GM23338 (cell line): ENCODE results near the gene CACNA1H. TPM values are rescaled to one million over a fixed set of nuclear protein-coding genes. Genes with fewer than 3 reads are reported as not detected.

Experiments
- ATAC-seq: fragments of 200-7000 bp; cut with Tn5 transposase; 3 replicates; pipeline ENCODE4 v1.9.1; 2020
- DNase-seq: peaks from one replicate; pipeline ENCODE4 v3.0.0-alpha.2; 2015; ENCODE audit warnings: low spot score
- H2AFZ ChIP-seq: fragments of 200-600 bp; sonication (generic); 2 replicates; pipeline ENCODE4 v1.8.0; 2016; ENCODE audit warnings: antibody characterized with exemption, mild to moderate bottlenecking, moderate library complexity
- H3F3A ChIP-seq: fragments of 200-600 bp; sonication (generic); replicated peaks from 2 replicates; pipeline ENCODE4 v1.8.0; 2017; ENCODE audit warnings: antibody characterized with exemption, mixed run types, low read depth
- H3K27ac ChIP-seq: fragments of 200-600 bp; sonication (generic); 2 replicates; pipeline ENCODE4 v1.6.1; 2016; ENCODE audit warnings: low read depth
- H3K27me3 ChIP-seq: fragments of 200-600 bp; sonication (generic); 2 replicates; pipeline ENCODE4 v1.8.0; 2016; ENCODE audit warnings: mild to moderate bottlenecking, mixed run types, moderate library complexity; ENCODE audit not compliant: insufficient read depth
- H3K36me3 ChIP-seq: fragments of 200-600 bp; sonication (generic); 2 replicates; pipeline ENCODE4 v1.8.0; 2016; ENCODE audit warnings: mild to moderate bottlenecking; ENCODE audit not compliant: insufficient read depth
- H3K4me1 ChIP-seq: fragments of 200-600 bp; sonication (generic); 2 replicates; pipeline ENCODE4 v1.8.0; 2016; ENCODE audit warnings: mild to moderate bottlenecking, moderate library complexity; ENCODE audit not compliant: insufficient read depth
- H3K4me2 ChIP-seq: fragments of 200-600 bp; sonication (generic); 2 replicates; pipeline ENCODE4 v1.7.1; 2017; ENCODE audit warnings: mixed run types
- H3K4me3 ChIP-seq: fragments of 200-600 bp; sonication (generic); 2 replicates; pipeline ENCODE4 v1.6.1; 2016; ENCODE audit warnings: mixed run types
- H3K79me2 ChIP-seq: fragments of 200-600 bp; sonication (generic); replicated peaks from 2 replicates; pipeline ENCODE4 v1.8.0; 2017; ENCODE audit warnings: mild to moderate bottlenecking; ENCODE audit not compliant: insufficient read depth
- H3K9me2 ChIP-seq: fragments of 200-600 bp; sonication (generic); 2 replicates; pipeline ENCODE4 v1.8.0; 2017; ENCODE audit not compliant: insufficient read depth
- H4K20me1 ChIP-seq: fragments of 200-600 bp; sonication (generic); replicated peaks from 2 replicates; pipeline ENCODE4 v1.8.0; 2017; ENCODE audit warnings: mild to moderate bottlenecking; ENCODE audit not compliant: insufficient read depth
- H3K27ac Mint-ChIP-seq: 2 replicates; pipeline ENCODE4 v1.8.0; 2020; ENCODE audit warnings: inconsistent platforms, mild to moderate bottlenecking, moderate library complexity, mixed read lengths
- H3K27me3 Mint-ChIP-seq: 3 replicates; pipeline ENCODE4 v1.8.0; 2022; ENCODE audit warnings: low read depth, mild to moderate bottlenecking, moderate library complexity, mixed read lengths, inconsistent platforms; ENCODE audit not compliant: insufficient read depth, poor library complexity
- H3K36me3 Mint-ChIP-seq: 3 replicates; pipeline ENCODE4 v1.8.0; 2021; ENCODE audit warnings: low read depth, mild to moderate bottlenecking, inconsistent platforms, moderate library complexity, mixed read lengths
- H3K4me1 Mint-ChIP-seq: 3 replicates; pipeline ENCODE4 v1.8.0; 2020; ENCODE audit warnings: mild to moderate bottlenecking, inconsistent platforms, mixed read lengths
- H3K4me3 Mint-ChIP-seq: 3 replicates; pipeline ENCODE4 v1.8.0; 2021; ENCODE audit warnings: moderate library complexity, mild to moderate bottlenecking, inconsistent platforms, mixed read lengths
- H3K9me3 Mint-ChIP-seq: 3 replicates; pipeline ENCODE4 v1.8.0; 2020; ENCODE audit warnings: moderate library complexity, mild to moderate bottlenecking, inconsistent platforms, mixed read lengths
- CTCF ChIP-seq, 2 experiments: fragments of 200-600 bp in 1 of 2; sonication (generic) in 1 of 2; conservative IDR thresholded peaks; 2 replicates each; pipeline versions ENCODE4 v1.5.1 to v1.6.1; 2016 to 2017; ENCODE audit warnings: antibody characterized with exemption in 2 of 2, low read depth in 2 of 2, mild to moderate bottlenecking in 2 of 2, moderate library complexity in 1 of 2
- ETS1 ChIP-seq: IDR thresholded peaks from 2 replicates; pipeline ENCODE4 v1.6.1; 2016; ENCODE audit warnings: antibody characterized with exemption
- JUNB ChIP-seq: IDR thresholded peaks from one replicate; pipeline ENCODE4 v1.6.1; 2016; ENCODE audit warnings: antibody characterized with exemption; ENCODE audit not compliant: unreplicated experiment
- NANOG ChIP-seq: IDR thresholded peaks from 2 replicates; pipeline ENCODE4 v1.6.1; 2016; ENCODE audit warnings: antibody characterized with exemption, borderline replicate concordance
- REST ChIP-seq: IDR thresholded peaks from one replicate; pipeline ENCODE4 v1.6.1; 2018; ENCODE audit warnings: antibody characterized with exemption; ENCODE audit not compliant: unreplicated experiment
- STAT1 ChIP-seq: IDR thresholded peaks from one replicate; pipeline ENCODE4 v1.6.1; 2016; ENCODE audit warnings: antibody characterized with exemption; ENCODE audit not compliant: unreplicated experiment
- ZNF114 ChIP-seq: fragments of 250-450 bp; sonication (Bioruptor Pico); IDR thresholded peaks from 2 replicates; pipeline ENCODE4 v1.5.0; 2020; ENCODE audit warnings: mild to moderate bottlenecking, moderate library complexity
- ZNF331 ChIP-seq: fragments of 250-450 bp; sonication (Bioruptor Pico); IDR thresholded peaks from 2 replicates; pipeline ENCODE4 v1.5.0; 2020; ENCODE audit warnings: low read depth, mild to moderate bottlenecking, moderate library complexity
- ZNF462 ChIP-seq: fragments of 250-450 bp; sonication (Bioruptor Pico); IDR thresholded peaks from 2 replicates; pipeline ENCODE4 v1.5.0; 2020; ENCODE audit warnings: mild to moderate bottlenecking, moderate library complexity
- polyA plus RNA-seq: library from polyadenylated mRNA; unstranded; fragments of >200 nt; fragmentation: Nextera tagmentation; extraction: Ambion mirVana; gene quantifications from 2 replicates; pipeline ENCODE4 v1.2.1, GENCODE V29; 2016
- total RNA-seq: library from RNA; depleted of rRNA; stranded (reverse); fragments of >200 nt; shearing (Covaris generic); gene quantifications from 2 replicates; pipeline ENCODE4 v1.2.3, GENCODE V29; 2014

The CACNA1H gene
- total and polyA plus RNA-seq, 2 experiments from 2014 or later = 3.5 to 43.3 TPM

GRCh38 chr16:1223355-1224214 is 70.7 kb downstream of the CACNA1H start (continued):
- TF ChIP-seq ETS1 (no peak), REST (no peak), NANOG (no peak), ZNF331 (CRISPR knock-in tag) (no peak), JUNB (no peak)

GRCh38 chr16:1224558-1224957 is 71.7 kb downstream of the CACNA1H start:
- H3K4me3 Mint-ChIP-seq = no peak overlapping the region
- H3K4me3 ChIP-seq = no peak overlapping the region
- ATAC-seq (no peak), DNase-seq (no peak)
- H3K36me3 ChIP-seq = no peaks in the 10 kb centered on the region
- H3K79me2 ChIP-seq = no peaks in the 10 kb centered on the region
- H3F3A ChIP-seq = no peaks in the 10 kb centered on the region
- H3K27me3 Mint-ChIP-seq = peaks cover 23% of the 10 kb centered on the region
- H2AFZ ChIP-seq = no peak overlapping the region
- H3K27me3 ChIP-seq = no peaks in the 10 kb centered on the region
- no peaks in the 10 kb centered on the region for H3K4me1 ChIP-seq
- H3K27ac Mint-ChIP-seq = no peak overlapping the region
- H3K4me2 ChIP-seq = no peak overlapping the region
- H3K9me2 ChIP-seq = no peaks in the 10 kb centered on the region
- H3K4me1 Mint-ChIP-seq = no peaks in the 10 kb centered on the region
- no peaks in the 10 kb centered on the region; the same call in 1 of the 2 replicates for H4K20me1 ChIP-seq
- H3K27ac ChIP-seq = no peak overlapping the region
- no peaks in the 10 kb centered on the region; the same call in 2 of the 3 replicates for H3K36me3 Mint-ChIP-seq
- H3K9me3 Mint-ChIP-seq = no peaks in the 10 kb centered on the region
- TF ChIP-seq NANOG = no peak
- no peak for TF ChIP-seq CTCF (conservative IDR thresholded peaks at IDR 0.05; ENCODE audit: low read depth in 2 of 2)
- TF ChIP-seq ZNF114 = no peak
- no peak for TF ChIP-seq STAT1
- no peak for TF ChIP-seq JUNB
- TF ChIP-seq ZNF462 = no peak
